Heart left ventricle (tissue), 13 donors: ENCODE measurements around the gene HDAC4.

Source experiments
- POLR2A ChIP-seq, 2 donors: fragments of 450-650 bp; IDR thresholded peaks; one replicate each; pipeline ENCODE4 v1.6.1; 2017; ENCODE audit warnings: antibody characterized with exemption in 2 of 2, mild to moderate bottlenecking in 2 of 2, moderate library complexity in 2 of 2
- TF ChIP-seq, protein P1 (sequence below), 12 donors: fragments of 200-600 bp; sonication (generic) in 4 of 12; IDR thresholded peaks; one replicate each; pipeline versions ENCODE4 v1.5.0 to v1.8.0; 2018 to 2022; ENCODE audit warnings: antibody characterized with exemption in 12 of 12, mild to moderate bottlenecking in 5 of 12
- donor health status: ischemic (EF 13 %, LVEDD 7.1; RV severe dilation, severe dysfunction).
- donor health status: DM: no; HTN: yes; CAD: no.
- donor health status: DM: no; HTN: no; CAD: no.
- donor health status: ischemic (EF 25% LVEDD 6.9; RV normal size, moderate dysfunction).
- donor health status: ischemic (EF 25% LVEDD 5.7; RV mildly dilated, moderate dysfunction).
- donor health status: ischemic (EF 35%, LVEDD 5.7; RV mildly dilated, moderate dysfunction).
- donor health status: nonischemic (EF 11% LVEDD 7.7; RV severe dilation, severe dysfunction).
- donor health status: DM: yes; HTN: yes; CAD: no.
- donor health status: PGD.
- donor health status: ischemic (EF 29% LVEDD 5.4; RV normal size, mild dysfunction).
- donor health status: nonischemic (EF 23%, LVEDD 6.1; RV moderate dilation, normal function).

DNA sequence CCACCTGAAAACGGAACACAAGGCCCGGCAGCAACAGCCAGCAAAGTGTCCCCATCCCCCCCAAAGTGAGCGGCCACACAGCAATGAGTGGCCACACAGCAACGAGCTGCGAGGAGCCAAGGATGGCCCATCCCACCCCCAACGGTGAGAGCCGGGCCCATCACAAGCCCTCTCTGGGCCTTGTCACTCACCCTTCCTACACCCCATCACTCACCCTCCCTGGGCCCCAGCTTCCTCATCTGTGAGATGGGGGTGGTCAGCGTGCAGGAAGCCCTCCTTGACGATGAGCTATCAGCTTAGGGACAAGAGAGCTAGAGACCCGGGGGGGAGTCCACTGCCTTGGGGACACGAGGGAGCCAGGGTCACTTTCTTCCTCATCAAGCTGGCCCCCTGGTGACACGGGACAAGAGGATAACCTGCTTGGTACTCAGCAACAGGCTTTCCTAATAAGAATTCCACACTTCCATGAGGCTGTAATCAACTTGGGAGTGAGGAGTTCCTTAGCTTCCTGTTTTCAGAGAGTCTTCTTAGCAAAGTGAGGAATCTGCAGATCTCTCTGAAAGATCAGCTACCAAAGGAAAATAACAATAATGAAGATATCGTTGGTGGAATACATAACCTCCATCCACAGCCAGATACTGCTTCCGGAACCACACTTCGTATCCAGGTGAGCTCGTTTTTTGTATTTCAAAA is 92.8 kb downstream of the HDAC4 start:
- TF ChIP-seq, protein P1, sequence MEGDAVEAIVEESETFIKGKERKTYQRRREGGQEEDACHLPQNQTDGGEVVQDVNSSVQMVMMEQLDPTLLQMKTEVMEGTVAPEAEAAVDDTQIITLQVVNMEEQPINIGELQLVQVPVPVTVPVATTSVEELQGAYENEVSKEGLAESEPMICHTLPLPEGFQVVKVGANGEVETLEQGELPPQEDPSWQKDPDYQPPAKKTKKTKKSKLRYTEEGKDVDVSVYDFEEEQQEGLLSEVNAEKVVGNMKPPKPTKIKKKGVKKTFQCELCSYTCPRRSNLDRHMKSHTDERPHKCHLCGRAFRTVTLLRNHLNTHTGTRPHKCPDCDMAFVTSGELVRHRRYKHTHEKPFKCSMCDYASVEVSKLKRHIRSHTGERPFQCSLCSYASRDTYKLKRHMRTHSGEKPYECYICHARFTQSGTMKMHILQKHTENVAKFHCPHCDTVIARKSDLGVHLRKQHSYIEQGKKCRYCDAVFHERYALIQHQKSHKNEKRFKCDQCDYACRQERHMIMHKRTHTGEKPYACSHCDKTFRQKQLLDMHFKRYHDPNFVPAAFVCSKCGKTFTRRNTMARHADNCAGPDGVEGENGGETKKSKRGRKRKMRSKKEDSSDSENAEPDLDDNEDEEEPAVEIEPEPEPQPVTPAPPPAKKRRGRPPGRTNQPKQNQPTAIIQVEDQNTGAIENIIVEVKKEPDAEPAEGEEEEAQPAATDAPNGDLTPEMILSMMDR (IDR thresholded peaks at IDR 0.05): no peak
- no peak for TF ChIP-seq POLR2A (IDR thresholded peaks at IDR 0.05)
